PC-3 (cell line): ENCODE measurements around the gene UBAP1.

Source experiments
- EZH2phosphoT487 ChIP-seq: fragments of 300-600 bp; sonication (generic); IDR thresholded peaks from 2 replicates; pipeline ENCODE4 v1.6.1; 2018; ENCODE audit warnings: mild to moderate bottlenecking, antibody characterized with exemption, low read length, borderline replicate concordance
- TF ChIP-seq, protein P1 (sequence below): fragments of 300-600 bp; sonication (generic); conservative IDR thresholded peaks from 2 replicates; pipeline ENCODE4 v1.5.1; 2017; ENCODE audit warnings: antibody characterized with exemption, low read depth, mild to moderate bottlenecking, low read length

DNA sequence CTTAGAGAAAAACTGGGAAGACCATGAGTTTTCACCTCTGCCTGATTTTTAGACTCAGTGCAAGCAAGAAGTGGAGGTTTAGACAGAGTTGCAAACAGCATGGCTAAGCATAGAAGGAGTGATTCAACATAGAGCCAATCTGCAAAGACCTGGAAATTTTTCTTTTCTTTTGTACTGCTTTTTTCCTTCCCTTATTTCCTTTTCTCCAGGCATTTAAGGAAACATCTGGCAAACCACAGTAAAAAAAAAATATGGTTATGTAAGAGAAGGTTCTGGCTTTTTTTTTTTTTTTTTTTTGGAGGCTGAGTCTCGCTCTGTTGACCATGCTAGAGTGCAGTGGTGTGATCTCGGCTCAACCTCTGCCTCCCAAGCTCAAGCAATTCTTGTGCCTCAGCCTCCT lies 35.7 kb upstream of the UBAP1 start:
- TF ChIP-seq, protein P1, sequence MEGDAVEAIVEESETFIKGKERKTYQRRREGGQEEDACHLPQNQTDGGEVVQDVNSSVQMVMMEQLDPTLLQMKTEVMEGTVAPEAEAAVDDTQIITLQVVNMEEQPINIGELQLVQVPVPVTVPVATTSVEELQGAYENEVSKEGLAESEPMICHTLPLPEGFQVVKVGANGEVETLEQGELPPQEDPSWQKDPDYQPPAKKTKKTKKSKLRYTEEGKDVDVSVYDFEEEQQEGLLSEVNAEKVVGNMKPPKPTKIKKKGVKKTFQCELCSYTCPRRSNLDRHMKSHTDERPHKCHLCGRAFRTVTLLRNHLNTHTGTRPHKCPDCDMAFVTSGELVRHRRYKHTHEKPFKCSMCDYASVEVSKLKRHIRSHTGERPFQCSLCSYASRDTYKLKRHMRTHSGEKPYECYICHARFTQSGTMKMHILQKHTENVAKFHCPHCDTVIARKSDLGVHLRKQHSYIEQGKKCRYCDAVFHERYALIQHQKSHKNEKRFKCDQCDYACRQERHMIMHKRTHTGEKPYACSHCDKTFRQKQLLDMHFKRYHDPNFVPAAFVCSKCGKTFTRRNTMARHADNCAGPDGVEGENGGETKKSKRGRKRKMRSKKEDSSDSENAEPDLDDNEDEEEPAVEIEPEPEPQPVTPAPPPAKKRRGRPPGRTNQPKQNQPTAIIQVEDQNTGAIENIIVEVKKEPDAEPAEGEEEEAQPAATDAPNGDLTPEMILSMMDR = no peak
- TF ChIP-seq EZH2phosphoT487 = no peak
